Dedifferentiated amniotic fluid mesenchymal stem cell (primary cell): Measurements from ENCODE around the gene CHD1L.
"Not testable (repeated sequence)": the region's sequence is repeated elsewhere in the genome, so short reads cannot be mapped to it uniquely, and the experiment has no call there.

Source experiments
- DNase-seq: peaks from one replicate; pipeline ENCODE4 v3.0.0-alpha.2; 2016; ENCODE audit errors: extremely low spot score

CHD1L gene

DNA sequence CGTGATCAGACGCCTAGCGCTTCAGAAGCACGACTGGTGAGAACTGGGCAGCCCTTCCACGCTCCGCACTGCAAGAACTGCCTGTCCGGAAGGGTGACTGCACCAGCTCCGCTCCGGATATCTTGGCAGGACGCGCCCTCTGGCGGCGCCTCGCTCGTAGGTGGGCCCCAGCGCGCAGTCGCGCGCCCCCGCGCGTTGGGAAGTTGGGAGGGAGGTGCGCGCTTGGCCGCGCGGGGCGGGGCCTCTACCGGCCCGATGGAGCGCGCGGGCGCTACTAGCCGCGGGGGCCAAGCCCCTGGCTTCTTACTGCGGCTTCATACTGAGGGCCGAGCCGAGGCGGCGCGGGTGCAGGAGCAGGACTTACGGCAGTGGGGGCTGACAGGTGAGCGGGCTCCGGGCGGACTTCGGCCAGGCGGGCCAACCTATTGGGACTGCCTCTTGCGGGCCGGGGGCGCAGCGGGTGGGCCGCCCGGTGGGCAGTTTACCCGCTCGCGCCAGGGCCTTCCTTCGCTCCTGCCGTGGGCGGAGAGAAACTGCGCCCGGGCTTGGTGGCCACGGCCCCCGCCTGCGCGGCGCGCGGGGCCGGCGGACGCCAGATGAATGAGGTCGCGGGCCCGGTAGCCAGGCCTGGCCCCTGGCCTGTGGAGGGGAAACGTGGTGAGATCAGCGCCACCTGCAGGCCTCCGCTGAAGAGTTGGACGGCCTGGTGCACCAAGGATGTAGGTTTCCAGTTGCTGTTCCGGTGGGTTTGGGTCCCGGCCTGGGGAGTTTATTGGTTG is at the start of gene CHD1L:
TSS of gene CHD1L (plus strand) at position 236 of the 779 bp plus-strand sequence. CDS start at position 256, 20 bp downstream.
- DNase-seq, result peak; percentile 95

DNA sequence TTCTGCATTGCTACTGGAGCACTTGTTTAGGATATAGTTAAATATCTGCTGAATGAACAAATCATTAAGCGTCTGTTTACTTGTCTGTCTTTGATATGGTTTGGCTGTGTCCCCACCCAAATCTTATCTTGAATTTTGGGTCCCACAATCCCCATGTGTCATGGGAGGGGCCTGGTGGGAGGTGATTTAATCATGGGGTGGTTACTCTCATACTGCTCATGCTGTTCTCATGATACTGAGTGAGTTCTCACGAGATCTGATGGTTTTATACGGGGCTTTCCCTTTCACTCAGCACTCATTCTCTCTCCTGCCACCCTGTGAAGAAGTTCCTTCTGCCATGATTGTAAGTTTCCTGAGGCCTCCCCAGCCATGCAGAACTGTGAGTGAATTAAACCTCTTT is 45.2 kb upstream of the CHD1L start:
- not testable (repeated sequence) for DNase-seq

DNA sequence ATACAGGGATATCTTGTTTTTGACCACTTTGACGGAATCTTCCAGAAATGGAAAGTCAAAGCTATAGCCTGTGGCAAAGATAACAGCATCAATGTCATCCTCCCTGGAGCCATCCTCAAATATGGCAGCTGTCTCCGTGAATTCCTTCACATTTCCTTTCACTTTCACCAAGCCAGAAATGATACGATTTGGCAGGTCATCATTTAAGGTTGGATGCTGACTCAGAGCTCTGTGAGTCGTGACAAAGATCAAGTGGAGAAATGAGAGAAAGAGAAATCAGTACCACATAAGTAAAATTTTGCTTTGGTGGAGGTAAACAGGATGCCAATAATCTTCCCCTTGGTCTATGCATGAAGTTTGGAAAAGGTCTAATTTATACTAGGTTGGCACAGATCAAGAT is 41.2 kb upstream of the CHD1L start:
- DNase-seq, result no peak

DNA sequence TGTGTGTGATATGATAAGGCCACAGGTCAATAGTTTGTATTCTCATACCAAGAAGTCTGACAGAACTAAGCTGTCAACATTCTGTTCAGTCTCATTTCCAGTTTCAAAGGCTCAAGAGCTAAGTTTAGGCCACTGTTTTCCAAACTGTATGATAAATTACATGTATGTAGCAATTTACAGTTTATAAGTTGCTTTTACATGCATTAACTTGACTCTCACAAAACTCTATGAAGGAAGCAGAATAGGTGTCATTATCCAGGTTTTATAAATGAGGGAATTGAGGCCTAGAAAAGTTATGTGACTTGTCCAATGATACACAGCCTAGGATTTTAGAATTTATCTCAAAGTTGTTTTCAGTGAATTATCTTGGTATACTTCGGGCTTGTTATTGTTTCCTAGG is 40.7 kb upstream of the CHD1L start:
- DNase-seq, result no peak

GRCh38 chr1:147202576-147202975 is 39.9 kb upstream of the CHD1L start:
- DNase-seq, result no peak

DNA sequence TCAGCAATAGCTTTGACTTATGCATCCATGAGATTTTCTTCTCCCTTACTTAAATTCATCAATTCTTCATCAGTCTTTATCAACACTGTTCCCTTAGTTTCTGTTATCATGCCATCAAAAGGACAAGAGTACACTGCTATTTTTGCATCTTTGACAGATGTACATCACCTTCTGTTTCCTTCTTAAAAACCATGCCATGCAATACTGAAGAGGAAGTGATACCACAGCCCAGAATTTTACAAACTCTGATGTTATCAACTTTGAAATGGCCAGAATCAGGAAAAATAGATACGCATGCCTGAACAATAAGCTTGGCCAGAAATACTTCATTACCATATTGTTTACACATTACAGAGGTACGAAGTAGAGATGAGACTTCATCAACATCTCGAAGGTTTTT is 38.4 kb upstream of the CHD1L start:
- no peak for DNase-seq

DNA sequence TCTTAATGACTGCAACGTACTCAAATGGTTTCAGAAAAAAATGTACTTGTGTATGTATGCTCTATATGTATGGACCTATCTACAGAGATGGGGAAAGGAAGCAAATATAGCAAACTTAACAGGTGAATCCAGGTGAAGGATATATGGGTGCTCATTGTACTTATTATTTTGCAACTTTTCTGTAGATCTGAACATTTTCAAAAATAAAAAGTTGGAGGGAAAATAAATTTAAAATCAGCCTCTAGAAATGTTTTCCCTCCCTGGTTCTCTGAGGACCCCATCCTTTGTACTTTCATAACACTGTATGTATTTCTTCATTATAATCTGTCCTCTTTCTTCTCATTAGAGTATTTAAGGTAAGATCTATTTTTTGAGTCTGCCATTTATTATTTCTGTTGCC is 35.3 kb upstream of the CHD1L start:
- DNase-seq, result no peak

DNA sequence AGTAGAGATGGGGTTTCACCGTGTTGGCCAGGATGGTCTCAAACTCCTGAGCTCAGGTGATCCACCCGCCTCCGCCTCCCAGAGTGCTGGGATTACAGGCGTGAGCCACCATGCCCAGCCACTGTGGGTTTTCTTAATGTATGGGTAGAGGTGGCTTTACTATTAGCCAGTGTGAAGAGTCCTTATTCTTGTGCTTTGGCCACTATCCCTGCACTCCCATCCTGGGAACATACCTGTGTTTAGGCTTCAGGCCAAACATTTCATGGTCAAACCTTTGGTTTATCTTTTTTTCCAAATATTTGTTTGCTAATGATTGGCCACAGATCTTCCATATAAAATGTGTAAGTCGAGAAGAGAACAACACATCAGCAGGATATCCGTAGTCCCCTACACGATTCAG is 33.9 kb upstream of the CHD1L start:
- no peak for DNase-seq

DNA sequence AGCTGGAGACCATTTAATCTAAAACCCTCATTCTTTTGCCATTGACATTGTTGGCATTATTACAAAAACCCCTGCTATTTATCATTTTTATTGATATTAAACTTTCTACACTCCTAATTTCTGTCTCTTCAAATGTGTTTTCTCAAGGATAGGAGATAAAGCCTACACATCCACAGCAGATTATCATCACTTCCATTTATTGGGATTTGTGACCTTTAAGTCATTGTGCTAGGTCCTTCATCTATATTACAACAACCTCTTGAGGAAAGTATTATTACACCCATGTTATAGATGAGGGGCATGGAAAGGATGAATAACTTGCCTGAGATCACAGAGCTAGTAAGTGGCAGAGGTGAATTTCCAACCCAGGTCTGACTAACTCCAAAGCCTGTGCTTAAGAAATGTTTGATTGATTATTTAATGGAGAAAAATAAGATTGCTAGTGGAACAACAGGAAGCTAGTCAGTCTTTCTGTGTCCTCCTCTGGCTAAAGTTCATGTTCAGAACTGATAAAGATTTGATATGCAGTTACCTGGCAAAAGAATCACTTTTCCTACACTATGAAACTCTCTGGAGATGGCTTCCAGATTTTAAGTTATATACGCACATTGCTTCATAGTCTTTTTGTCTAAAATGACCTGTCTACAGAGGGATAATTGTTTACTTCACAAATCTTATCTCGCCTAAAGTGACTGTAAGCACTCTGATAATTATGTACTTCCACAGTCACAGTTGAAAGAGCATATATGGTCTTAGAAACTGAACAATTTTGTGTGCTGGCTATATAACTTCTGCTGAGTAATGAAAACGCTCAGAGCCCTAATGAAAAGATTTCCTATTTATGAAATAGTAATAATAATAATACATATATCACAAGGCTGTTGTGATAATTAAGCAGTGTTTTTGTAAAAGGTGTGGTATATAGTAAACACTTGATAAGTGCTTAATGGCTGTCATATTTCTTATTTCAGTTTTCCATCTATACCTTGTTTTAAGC is 32.4 kb upstream of the CHD1L start:
- DNase-seq, result no peak

- no peak for DNase-seq
These were observed 31.5 kb upstream of the CHD1L start for GRCh38 chr1:147210987-147211386.

GRCh38 chr1:147211577-147211976 is 30.9 kb upstream of the CHD1L start:
- DNase-seq, result no peak

DNA sequence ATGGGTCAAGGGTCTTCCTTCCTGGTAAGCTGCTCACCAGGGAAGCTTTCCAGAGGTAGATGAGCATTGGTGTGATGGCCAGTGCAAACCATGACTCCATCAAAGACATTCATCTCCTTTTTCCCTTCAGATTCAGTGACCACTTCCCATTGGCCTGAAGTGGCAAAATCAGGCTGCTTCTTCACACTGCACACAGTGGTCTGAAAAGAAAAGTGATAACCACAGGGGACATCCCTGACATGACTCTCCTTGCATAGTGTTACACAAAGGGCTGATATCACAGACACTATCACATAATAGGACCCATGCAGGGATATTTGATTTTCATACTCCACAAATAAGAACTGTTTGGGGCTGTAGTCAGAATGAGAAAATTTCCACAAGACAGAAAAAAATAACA is 29.2 kb upstream of the CHD1L start:
- DNase-seq, result no peak

GRCh38 chr1:147214325-147214724 is 28.2 kb upstream of the CHD1L start:
- DNase-seq, result no peak

GRCh38 chr1:147214842-147215539 is 27.5 kb upstream of the CHD1L start:
- DNase-seq, result no peak

GRCh38 chr1:147215540-147215916 is 27.0 kb upstream of the CHD1L start:
- no peak for DNase-seq

DNA sequence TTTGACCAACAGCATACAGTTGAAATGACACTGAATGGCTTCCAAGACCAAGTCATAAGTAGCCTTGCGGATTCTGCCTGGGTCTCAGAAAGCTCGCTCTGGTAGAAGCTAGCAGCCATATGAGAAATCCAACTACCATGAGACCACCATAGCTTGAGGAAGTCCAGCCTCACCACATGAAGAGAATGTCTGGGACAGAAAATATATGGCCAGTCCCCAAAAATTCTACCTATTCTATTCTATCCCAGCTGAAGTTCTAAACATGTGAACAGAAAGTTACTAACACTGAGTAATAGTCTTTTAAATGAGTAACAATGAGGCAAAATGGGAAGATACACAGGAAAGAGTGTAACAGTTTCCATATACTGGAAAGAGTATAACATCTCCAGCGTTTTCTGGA is 26.4 kb upstream of the CHD1L start:
- DNase-seq, result no peak

DNA sequence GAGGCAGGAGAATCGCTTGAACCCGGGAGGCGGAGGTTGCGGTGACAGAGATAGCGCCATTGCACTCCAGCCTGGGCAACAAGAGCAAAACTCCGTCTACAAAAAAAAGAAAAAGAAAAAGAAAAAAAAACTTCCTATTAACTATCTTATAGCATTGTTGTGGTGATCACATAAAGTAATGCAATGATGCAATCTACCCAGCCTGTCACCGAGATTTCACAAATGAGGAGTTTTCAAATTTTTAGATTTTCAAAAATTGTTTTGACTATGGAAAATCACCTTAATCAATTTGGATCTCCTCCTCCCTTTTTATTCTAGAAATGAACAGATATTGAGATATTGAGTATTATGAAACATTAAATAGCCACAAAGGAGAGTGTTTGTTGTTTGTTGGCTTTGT is 25.3 kb upstream of the CHD1L start:
- no peak for DNase-seq

GRCh38 chr1:147218606-147219005 is 23.9 kb upstream of the CHD1L start:
- no peak for DNase-seq

DNA sequence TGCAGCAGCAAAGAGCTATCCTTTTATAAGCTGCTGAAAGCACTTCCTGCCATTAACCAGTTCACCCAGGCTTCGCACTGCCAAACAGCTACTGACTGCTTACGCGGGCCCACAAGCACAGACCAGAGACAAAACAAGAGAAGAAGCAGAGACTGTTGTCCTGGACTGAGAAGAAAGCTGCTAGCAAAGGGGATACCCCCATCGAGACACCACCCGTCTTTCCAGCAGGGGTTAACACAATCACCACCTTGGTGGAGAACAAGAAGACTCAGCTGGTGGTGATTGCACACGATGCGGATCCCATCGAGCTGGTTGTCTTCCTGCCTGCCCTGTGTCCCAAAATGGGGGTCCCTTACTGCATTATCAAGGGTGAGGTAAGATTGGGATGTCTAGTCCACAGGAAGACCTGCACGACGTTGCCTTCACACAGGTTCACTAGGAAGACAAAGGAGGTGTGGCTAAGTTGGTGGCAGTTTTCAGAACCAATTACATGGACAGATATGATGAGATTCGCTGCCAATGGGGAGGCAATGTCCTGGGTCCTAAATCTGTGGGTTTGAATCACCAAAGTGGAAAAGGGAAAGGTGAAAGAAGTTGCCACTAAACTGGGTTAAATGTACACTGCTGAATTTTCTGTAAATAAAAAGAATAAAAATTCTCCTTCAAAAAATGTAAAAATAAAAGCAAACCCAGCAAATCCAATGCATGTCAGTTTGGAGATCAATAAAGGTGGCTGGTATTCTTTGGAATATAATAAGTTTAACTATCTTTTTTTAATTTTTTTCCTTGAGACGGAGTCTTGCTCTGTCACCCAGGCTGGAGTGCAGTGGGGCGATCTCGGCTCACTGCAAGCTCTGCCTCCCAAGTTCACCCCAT is 18.5 kb upstream of the CHD1L start:
- DNase-seq, result no peak

DNA sequence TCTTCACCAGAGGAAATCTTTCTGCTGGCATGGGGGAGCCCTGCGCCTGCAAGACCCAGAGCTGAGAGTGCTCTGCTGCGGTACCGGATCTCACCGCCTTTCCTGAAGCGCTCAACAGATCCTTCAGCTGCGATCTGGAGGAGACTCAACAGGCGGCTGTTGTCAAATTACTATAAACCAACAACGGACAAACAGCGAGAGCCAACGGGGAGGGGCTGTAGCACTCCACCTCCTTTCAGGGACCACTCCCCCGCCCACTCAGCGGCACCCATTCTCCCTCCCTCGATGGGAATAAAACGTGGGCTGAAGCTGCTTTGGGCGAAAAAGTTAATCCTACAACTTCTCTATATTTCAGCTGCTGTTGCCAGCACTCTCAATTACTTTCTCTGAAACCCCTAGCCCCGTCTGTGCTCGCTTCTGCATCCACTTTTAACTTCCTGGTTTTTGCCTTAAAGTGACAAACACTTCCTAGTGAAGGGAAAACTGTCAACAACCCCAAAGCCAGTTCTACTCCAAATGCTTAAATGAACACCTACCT is 17.2 kb upstream of the CHD1L start, which contains the start of gene FMO5:
TSS of gene FMO5 (minus strand) at position 147 of the 538 bp plus-strand sequence. CDS start 310 bp downstream, outside the sequence.
- peak; percentile 18 for DNase-seq

- not testable (repeated sequence) for DNase-seq
These were observed 11.5 kb upstream of the CHD1L start for GRCh38 chr1:147231032-147231431.
